ENCODE results near the gene GPN3.

DNA sequence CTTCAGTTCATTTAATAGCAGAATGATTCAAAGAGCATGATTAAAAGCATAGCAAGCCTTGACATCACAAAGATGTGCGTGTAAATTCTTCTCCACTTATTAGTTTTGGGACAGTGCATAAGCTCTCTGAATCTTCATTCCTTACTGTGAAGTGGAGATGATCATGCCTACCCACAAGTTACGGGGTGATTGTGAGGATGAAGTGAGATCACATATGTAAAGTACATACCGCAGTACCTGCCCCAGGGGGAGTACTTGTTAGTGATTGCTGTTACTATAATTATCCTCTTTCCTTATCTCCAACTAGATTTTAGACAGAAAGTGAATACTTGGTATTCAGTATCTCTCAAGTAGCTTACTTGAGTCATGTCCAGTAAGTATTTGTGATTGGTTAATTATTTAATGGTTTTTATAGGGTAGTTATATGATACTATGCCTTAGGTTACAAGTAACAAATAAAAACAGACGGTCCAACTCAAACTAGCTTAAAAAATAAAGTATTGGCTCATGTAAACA is 40.1 kb upstream of the GPN3 start:
- TF ChIP-seq, protein P1, sequence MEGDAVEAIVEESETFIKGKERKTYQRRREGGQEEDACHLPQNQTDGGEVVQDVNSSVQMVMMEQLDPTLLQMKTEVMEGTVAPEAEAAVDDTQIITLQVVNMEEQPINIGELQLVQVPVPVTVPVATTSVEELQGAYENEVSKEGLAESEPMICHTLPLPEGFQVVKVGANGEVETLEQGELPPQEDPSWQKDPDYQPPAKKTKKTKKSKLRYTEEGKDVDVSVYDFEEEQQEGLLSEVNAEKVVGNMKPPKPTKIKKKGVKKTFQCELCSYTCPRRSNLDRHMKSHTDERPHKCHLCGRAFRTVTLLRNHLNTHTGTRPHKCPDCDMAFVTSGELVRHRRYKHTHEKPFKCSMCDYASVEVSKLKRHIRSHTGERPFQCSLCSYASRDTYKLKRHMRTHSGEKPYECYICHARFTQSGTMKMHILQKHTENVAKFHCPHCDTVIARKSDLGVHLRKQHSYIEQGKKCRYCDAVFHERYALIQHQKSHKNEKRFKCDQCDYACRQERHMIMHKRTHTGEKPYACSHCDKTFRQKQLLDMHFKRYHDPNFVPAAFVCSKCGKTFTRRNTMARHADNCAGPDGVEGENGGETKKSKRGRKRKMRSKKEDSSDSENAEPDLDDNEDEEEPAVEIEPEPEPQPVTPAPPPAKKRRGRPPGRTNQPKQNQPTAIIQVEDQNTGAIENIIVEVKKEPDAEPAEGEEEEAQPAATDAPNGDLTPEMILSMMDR (conservative IDR thresholded peaks at IDR 0.05), result no peak
- no peak for TF ChIP-seq ZFX (IDR thresholded peaks at IDR 0.05)
